Testis (tissue), 2 donors: ENCODE measurements around the gene BICC1.

Source experiments
- POLR2A ChIP-seq: fragments of 450-650 bp; IDR thresholded peaks from one replicate; pipeline ENCODE4 v1.6.1; 2017; ENCODE audit warnings: antibody characterized with exemption, mild to moderate bottlenecking, moderate library complexity
- TF ChIP-seq, protein P1 (sequence below), 3 experiments: fragments of 450-650 bp in 2 of 3; fragments of 200-600 bp in 1 of 3; sonication (generic) in 1 of 3; IDR thresholded peaks; one replicate each; pipeline ENCODE4 v1.5.1; 2016 to 2019; ENCODE audit warnings: antibody characterized with exemption in 3 of 3, mild to moderate bottlenecking in 2 of 3, moderate library complexity in 1 of 3

DNA sequence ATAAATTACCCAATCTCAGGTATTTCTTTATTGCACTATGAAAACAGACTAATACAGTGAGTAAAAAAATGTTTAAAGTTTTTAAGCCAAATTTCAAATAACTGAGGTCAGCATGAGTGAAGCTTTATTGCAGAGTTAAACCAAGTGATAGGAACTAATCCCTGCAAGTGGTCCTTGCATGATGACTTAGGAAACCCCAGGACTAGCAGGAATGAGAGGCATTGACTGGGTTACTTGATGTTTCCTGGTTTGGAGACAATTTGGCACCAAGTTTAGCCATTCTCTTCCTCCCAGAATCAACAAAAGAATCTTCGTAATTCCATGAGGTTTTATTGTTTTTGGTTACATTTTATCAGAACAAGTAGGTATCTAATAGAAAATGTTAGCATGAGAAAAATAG, 194.2 kb downstream of the BICC1 start:
- no peak for TF ChIP-seq POLR2A
- TF ChIP-seq, protein P1, sequence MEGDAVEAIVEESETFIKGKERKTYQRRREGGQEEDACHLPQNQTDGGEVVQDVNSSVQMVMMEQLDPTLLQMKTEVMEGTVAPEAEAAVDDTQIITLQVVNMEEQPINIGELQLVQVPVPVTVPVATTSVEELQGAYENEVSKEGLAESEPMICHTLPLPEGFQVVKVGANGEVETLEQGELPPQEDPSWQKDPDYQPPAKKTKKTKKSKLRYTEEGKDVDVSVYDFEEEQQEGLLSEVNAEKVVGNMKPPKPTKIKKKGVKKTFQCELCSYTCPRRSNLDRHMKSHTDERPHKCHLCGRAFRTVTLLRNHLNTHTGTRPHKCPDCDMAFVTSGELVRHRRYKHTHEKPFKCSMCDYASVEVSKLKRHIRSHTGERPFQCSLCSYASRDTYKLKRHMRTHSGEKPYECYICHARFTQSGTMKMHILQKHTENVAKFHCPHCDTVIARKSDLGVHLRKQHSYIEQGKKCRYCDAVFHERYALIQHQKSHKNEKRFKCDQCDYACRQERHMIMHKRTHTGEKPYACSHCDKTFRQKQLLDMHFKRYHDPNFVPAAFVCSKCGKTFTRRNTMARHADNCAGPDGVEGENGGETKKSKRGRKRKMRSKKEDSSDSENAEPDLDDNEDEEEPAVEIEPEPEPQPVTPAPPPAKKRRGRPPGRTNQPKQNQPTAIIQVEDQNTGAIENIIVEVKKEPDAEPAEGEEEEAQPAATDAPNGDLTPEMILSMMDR (IDR thresholded peaks at IDR 0.05) = no peak
